ENCODE data around the gene DSCAML1. TPM values are rescaled to one million over a fixed set of nuclear protein-coding genes. Genes with fewer than 3 reads are reported as not detected.

Gene DSCAML1
- total RNA-seq, 1 experiment from 2014 or later = 0.59 TPM

- Histone ChIP-seq H3K4me3 (ENCODE audit: insufficient read depth, low read depth, low read length) (no peak overlapping the region), H3K27me3 (ENCODE audit: control insufficient read depth, insufficient read depth, low read length) (no peaks in the 10 kb centered on the region), H3K36me3 (replicated peaks; ENCODE audit: control insufficient read depth, insufficient read depth, low read length) (no peaks in the 10 kb centered on the region)
- DNase-seq = no peak
Observed at GRCh38 chr11:117501237-117501898, 295.6 kb downstream of the DSCAML1 start.

GRCh38 chr11:117498791-117499190 is 298.2 kb downstream of the DSCAML1 start:
- Histone ChIP-seq H3K4me3 (ENCODE audit: insufficient read depth, low read depth, low read length) (no peak overlapping the region), H3K27me3 (ENCODE audit: control insufficient read depth, insufficient read depth, low read length) (no peaks in the 10 kb centered on the region), H3K36me3 (replicated peaks; ENCODE audit: control insufficient read depth, insufficient read depth, low read length) (no peaks in the 10 kb centered on the region)
- DNase-seq = no peak

GRCh38 chr11:117497206-117497951 is 299.6 kb downstream of the DSCAML1 start:
- Histone ChIP-seq H3K27me3 (ENCODE audit: control insufficient read depth, insufficient read depth, low read length) (no peaks in the 10 kb centered on the region), H3K36me3 (replicated peaks; ENCODE audit: control insufficient read depth, insufficient read depth, low read length) (no peaks in the 10 kb centered on the region), H3K4me3 (ENCODE audit: insufficient read depth, low read depth, low read length) (no peak overlapping the region)
- no peak for DNase-seq

GRCh38 chr11:117495357-117495756 is 301.7 kb downstream of the DSCAML1 start:
- Histone ChIP-seq H3K27me3 (ENCODE audit: control insufficient read depth, insufficient read depth, low read length) (no peaks in the 10 kb centered on the region), H3K36me3 (replicated peaks; ENCODE audit: control insufficient read depth, insufficient read depth, low read length) (no peaks in the 10 kb centered on the region), H3K4me3 (ENCODE audit: insufficient read depth, low read depth, low read length) (no peak overlapping the region)
- DNase-seq = no peak

DNA sequence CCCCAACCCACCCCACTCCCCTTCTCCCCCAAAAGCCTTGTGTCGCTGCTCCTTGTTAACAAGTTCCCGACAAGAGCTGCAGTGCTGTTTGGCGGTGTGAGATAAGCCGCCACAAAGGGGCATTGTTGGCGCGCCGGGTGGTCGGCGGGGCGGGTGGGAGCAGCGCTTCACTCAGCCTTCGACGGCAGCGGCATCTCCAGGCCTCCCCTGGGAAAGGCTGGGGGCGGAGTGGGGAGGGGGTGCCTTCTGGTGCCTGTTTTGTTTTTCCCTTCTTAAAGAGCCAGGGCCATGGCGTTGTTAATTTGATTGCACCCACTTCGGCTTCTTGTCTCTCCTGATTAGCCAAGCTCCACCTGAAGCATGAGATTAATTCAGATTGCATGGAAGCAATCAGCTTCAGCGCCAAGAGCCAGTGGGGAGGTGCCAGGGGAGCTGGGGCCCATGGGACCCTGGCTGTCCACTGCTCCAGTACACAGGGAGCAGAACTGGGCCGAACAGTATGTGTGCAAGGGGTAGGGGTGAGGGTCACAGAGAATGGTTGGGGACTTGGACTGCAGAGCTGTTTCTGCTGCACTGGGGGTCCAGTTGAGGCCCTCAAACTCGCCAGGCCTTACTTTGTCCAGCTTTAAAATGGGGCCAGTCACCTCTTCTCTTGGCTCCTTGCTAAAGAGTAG is 304.3 kb downstream of the DSCAML1 start:
- H3K36me3 ChIP-seq (replicated peaks; ENCODE audit: control insufficient read depth, insufficient read depth, low read length) = no peaks in the 10 kb centered on the region
- no peaks in the 10 kb centered on the region for H3K27me3 ChIP-seq (ENCODE audit: control insufficient read depth, insufficient read depth, low read length)
- H3K4me3 ChIP-seq (ENCODE audit: insufficient read depth, low read depth, low read length) = no peak overlapping the region

DNA sequence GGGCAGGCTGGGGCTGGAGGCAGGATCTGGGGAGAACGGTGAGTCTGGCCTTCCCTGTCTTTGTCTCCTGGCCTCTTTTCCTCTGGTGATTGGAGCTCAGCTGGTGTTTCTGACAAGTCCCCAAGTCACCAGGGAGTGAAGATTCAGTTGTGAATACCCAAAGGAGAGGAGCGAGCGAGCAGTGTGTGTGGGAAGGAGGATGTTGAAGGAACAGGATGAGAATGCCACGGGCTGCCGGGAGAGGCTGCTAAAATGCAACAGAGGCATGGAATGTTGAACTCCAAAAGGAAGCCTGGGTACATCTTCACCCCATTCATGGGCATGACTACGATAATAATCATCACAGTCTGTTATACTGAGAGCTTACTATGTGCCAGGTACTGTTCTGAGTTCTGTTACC is 306.1 kb downstream of the DSCAML1 start:
- no peak for DNase-seq
- Histone ChIP-seq H3K27me3 (ENCODE audit: control insufficient read depth, insufficient read depth, low read length) (no peaks in the 10 kb centered on the region), H3K36me3 (replicated peaks; ENCODE audit: control insufficient read depth, insufficient read depth, low read length) (no peaks in the 10 kb centered on the region), H3K4me3 (ENCODE audit: insufficient read depth, low read depth, low read length) (no peak overlapping the region)

More for the DNA sequence above, 304.3 kb downstream of the DSCAML1 start:
- peak; percentile 91 for DNase-seq

DNA sequence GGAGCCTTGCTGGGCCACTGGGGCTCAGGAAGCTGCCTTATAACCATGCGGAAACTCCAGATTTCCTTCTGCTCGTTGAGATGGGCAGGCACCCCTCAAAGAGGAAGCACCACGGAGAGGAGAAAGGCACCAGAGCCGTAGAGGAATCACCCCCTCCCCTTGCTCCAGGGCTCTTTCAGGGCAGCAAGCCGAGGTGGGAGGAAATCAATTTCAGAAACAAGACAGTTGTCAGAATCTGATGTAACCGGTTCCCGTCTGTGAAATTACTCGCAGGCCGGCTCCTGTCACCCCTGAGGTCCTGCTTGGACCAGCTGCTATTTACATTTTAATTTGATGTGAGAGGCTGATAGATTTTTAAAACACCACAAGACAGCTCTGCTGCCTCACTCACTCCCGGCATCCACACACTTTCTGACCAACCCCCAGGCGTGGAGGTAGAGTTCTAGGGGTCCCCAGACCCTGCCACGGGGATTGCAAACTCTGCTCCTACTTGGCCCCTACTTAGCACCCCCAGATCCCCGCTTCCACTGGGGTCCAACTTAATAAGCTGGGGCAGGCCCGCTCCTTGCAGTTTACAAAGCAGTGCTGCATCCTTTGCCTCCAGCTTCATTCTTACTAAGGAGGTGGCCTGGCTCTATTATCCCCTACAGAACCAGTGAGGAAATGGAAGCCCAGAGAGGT is 306.9 kb downstream of the DSCAML1 start:
- Histone ChIP-seq H3K4me3 (ENCODE audit: insufficient read depth, low read depth, low read length) (no peak overlapping the region), H3K36me3 (replicated peaks; ENCODE audit: control insufficient read depth, insufficient read depth, low read length) (no peaks in the 10 kb centered on the region), H3K27me3 (ENCODE audit: control insufficient read depth, insufficient read depth, low read length) (no peaks in the 10 kb centered on the region)
- peak; percentile 75 for DNase-seq

DNA sequence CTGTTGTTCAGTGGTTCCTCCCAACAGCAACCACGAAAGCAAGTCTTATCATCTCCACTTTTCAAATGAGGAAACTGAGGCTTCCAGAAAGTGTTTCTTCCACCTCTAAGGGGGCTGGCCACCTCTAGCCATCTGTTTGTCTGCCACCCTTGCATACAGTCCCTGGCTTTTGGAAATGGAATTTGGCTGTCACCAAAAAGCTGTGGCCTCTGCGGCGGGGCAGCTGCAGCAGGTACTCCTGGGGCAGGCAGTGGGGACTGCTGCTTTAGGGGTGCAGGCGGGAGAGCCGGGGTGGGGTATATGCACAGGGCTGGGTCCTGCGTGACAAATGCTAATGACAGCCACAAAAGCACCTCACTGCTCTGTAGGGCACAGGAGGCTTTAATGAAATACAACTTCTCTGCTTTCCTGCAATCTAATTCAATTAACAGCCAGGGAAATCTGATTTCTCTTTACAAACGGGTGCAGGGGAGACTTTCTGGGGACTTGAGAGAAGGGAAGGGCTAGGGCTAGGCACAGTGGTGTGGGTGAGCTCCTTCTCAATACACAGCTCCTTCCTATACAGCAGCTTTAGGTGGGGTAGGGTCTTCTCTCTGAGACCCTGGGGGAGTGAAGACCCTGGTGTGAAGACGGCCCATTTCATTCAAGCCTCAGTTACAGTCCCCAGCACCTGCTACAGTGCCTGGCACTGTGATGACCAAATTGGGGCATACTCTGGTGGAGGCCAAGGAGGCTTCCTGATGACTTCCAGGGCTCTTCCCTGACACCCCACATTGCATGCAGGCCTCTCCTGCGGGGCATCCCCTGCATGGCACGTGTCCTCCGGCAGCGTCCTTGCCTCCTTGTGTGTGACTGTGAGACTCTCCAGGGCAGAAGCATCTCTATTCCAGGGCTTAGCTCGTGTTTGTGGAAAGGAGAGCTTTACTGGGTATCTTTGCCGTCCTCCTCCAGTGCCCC is 307.7 kb downstream of the DSCAML1 start:
- no peaks in the 10 kb centered on the region for H3K27me3 ChIP-seq (ENCODE audit: control insufficient read depth, insufficient read depth, low read length)
- H3K36me3 ChIP-seq (replicated peaks; ENCODE audit: control insufficient read depth, insufficient read depth, low read length) = no peaks in the 10 kb centered on the region
- H3K4me3 ChIP-seq (ENCODE audit: insufficient read depth, low read depth, low read length) = no peak overlapping the region
- DNase-seq = no peak

GRCh38 chr11:117486059-117486458 is 311.0 kb downstream of the DSCAML1 start:
- Histone ChIP-seq H3K36me3 (replicated peaks; ENCODE audit: control insufficient read depth, insufficient read depth, low read length) (no peaks in the 10 kb centered on the region), H3K4me3 (ENCODE audit: insufficient read depth, low read depth, low read length) (no peak overlapping the region), H3K27me3 (ENCODE audit: control insufficient read depth, insufficient read depth, low read length) (no peaks in the 10 kb centered on the region)
- no peak for DNase-seq

GRCh38 chr11:117484156-117484555 is 312.9 kb downstream of the DSCAML1 start:
- DNase-seq = no peak
- Histone ChIP-seq H3K27me3 (ENCODE audit: control insufficient read depth, insufficient read depth, low read length) (no peaks in the 10 kb centered on the region), H3K4me3 (ENCODE audit: insufficient read depth, low read depth, low read length) (no peak overlapping the region), H3K36me3 (replicated peaks; ENCODE audit: control insufficient read depth, insufficient read depth, low read length) (no peaks in the 10 kb centered on the region)

DNA sequence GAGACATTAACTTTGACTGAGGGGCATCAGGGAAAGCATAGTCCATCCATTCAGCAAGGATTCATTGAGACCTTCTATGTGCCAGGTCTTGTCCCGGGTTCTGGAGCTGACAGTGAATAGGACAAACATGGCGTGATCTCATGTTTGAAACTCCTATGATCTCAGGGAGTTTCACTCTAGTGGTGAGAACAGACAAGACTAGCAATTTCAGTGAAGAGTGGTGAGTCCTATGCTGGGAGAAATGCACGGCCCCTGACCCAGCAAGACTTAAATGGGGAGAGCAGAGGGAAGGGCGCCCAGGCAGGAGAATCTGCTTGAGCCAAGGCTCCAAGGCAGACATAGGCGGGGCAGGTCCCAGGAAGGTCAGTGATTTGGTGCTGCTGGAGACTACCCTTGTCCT is 313.6 kb downstream of the DSCAML1 start:
- Histone ChIP-seq H3K36me3 (replicated peaks; ENCODE audit: control insufficient read depth, insufficient read depth, low read length) (no peaks in the 10 kb centered on the region), H3K4me3 (ENCODE audit: insufficient read depth, low read depth, low read length) (no peak overlapping the region), H3K27me3 (ENCODE audit: control insufficient read depth, insufficient read depth, low read length) (no peaks in the 10 kb centered on the region)
- DNase-seq = no peak

- no peak overlapping the region for H3K4me3 ChIP-seq (ENCODE audit: insufficient read depth, low read depth, low read length)
- H3K27me3 ChIP-seq (ENCODE audit: control insufficient read depth, insufficient read depth, low read length) = no peaks in the 10 kb centered on the region
- DNase-seq = peak; percentile 78
- H3K36me3 ChIP-seq (replicated peaks; ENCODE audit: control insufficient read depth, insufficient read depth, low read length) = no peaks in the 10 kb centered on the region
Observed at GRCh38 chr11:117482881-117483280, 314.1 kb downstream of the DSCAML1 start.

DNA sequence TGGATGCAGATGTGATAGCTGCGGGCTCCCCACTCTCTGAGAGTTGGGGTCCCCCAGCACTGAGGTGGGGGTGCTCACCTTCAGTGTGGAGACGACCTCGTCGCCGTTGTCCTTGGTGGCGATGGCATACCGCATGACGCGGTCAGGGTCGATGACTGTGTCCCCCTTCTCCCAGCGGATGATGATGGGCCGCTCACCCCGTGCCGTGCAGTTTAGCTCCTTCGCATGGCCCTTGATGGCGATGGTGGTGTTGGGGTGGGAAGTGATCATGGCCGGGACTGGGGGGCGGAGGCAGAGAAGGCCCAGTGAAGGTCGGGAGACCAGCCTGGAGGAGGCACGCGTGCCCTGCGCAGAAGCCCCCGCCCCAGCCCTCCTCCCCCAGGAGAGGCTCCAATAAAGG is 315.1 kb downstream of the DSCAML1 start:
- Histone ChIP-seq H3K36me3 (replicated peaks; ENCODE audit: control insufficient read depth, insufficient read depth, low read length) (no peaks in the 10 kb centered on the region), H3K27me3 (ENCODE audit: control insufficient read depth, insufficient read depth, low read length) (no peaks in the 10 kb centered on the region), H3K4me3 (ENCODE audit: insufficient read depth, low read depth, low read length) (no peak overlapping the region)
- no peak for DNase-seq

DNA sequence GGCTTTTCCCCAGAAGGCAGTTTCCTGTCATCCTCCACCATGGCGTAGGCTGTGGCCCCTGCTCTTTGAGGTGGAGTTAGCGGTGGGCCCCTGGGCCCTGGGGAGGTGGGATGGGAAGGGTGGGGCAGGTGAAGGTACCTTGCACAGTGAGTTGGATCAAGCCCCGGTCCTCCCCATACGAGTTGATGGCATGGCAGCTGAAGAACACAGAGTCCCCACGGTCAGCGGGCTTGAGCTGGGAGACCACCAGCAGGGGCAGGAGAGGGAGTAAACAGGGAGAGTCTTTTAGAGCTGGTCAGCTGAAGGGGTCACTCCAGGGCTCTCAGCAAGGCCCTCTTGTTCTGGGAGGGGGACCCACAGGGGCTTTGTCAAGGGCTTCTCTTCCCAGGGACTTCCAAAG is 316.0 kb downstream of the DSCAML1 start:
- no peaks in the 10 kb centered on the region for H3K27me3 ChIP-seq (ENCODE audit: control insufficient read depth, insufficient read depth, low read length)
- no peaks in the 10 kb centered on the region for H3K36me3 ChIP-seq (replicated peaks; ENCODE audit: control insufficient read depth, insufficient read depth, low read length)
- no peak for DNase-seq
- H3K4me3 ChIP-seq (ENCODE audit: insufficient read depth, low read depth, low read length) = no peak overlapping the region
